Gastrocnemius medialis (tissue), 4 donors: Measurements from ENCODE around the gene AGAP9. TPM values are rescaled to one million over a fixed set of nuclear protein-coding genes. Genes with fewer than 3 reads are reported as not detected.
"Not testable (repeated sequence)": the region's sequence is repeated elsewhere in the genome, so short reads cannot be mapped to it uniquely, and the experiment has no call there.

Source experiments
- ATAC-seq, 2 donors: fragments of 150-250 bp; one replicate each; pipeline ENCODE4 v1.9.1; 2016
- DNase-seq, 2 donors: peaks; one replicate each; pipeline ENCODE4 v3.0.0-alpha.2; 2019
- H3K27ac ChIP-seq, 4 donors: fragments of 200-600 bp; sonication (generic); 1 replicate in 1 of 4; 2 replicates in 3 of 4; pipeline ENCODE4 v1.5.1; 2016 to 2018; ENCODE audit warnings: mild to moderate bottlenecking in 2 of 4, moderate library complexity in 1 of 4
- H3K27me3 ChIP-seq, 3 donors: fragments of 200-600 bp; sonication (generic) in 2 of 3; 1 replicate in 1 of 3; 2 replicates in 2 of 3; pipeline versions ENCODE4 v1.5.1 to v1.6.0; 2016 to 2019; ENCODE audit warnings: mild to moderate bottlenecking in 1 of 3, moderate library complexity in 1 of 3
- H3K36me3 ChIP-seq, 2 donors: fragments of 200-600 bp; sonication (generic) in 1 of 2; one replicate each; pipeline ENCODE4 v1.5.1; 2017 to 2018
- H3K4me1 ChIP-seq, 2 donors: fragments of 200-600 bp; sonication (generic) in 1 of 2; one replicate each; pipeline ENCODE4 v1.5.1; 2016 to 2017; ENCODE audit warnings: mild to moderate bottlenecking in 2 of 2
- H3K4me3 ChIP-seq, 4 donors: fragments of 200-600 bp; sonication (generic) in 3 of 4; 1 replicate in 1 of 4; 2 replicates in 3 of 4; pipeline ENCODE4 v1.5.1; 2016 to 2019; ENCODE audit warnings: mild to moderate bottlenecking in 2 of 4
- H3K9me3 ChIP-seq, 3 donors: fragments of 200-600 bp; sonication (generic) in 2 of 3; 1 replicate in 1 of 3; 2 replicates in 2 of 3; pipeline ENCODE4 v1.5.1; 2016 to 2019
- in situ Hi-C, 4 donors: fragments of 200-750 bp; cut with MboI; loops; one replicate each; pipeline versions ENCODE4 v1.15.0 to v1.8.0; 2017; ENCODE audit warnings: low sequenced_read_pairs in 4 of 4
- intact Hi-C: fragments of 100-400 bp; cut with DNase I; formaldehyde crosslinking; loops from one replicate; pipeline ENCODE4 v1.15.1; 2023; ENCODE audit warnings: low total_unique reads
- total RNA-seq, 4 donors: library from RNA; depleted of rRNA; stranded (reverse); fragments of >200 nt; gene quantifications; one replicate each; pipeline versions ENCODE4 v1.1.0 to v1.2.3, GENCODE V29; 2016

The AGAP9 gene
- total RNA-seq = 1 to 10 TPM in 3 of 4 donors, under 1 TPM in 1; 0.26 to 3.9 (median 1.1) TPM

DNA sequence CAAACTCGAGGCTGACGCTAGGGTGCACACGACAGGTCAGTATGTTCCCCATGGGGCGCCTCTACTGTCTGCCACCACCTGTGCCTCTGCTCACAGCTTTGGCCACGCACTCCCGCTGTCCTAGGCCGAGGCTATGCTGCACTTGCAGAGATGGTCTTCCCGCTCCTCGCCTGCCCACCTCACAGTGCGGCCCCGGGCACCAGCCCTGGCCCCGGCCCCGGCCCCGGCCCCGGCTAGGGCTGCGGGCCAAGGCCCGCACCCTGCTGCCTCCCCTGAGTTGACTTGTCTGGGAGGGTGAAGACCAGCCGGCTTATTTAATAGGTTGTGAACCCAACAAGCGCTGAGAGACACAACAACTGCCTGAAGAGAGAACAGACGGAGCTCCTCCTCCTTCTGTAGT is at the start of gene AGAP9:
TSS of gene AGAP9 (minus strand) at position 164 of the 400 bp plus-strand sequence. CDS start at position 52, 112 bp downstream.
- DNase-seq, H3K9me3 ChIP-seq, H3K4me1 ChIP-seq, ATAC-seq, H3K36me3 ChIP-seq, H3K4me3 ChIP-seq, H3K27me3 ChIP-seq, H3K27ac ChIP-seq, in situ Hi-C loops, intact Hi-C loops: not testable (repeated sequence)

DNA sequence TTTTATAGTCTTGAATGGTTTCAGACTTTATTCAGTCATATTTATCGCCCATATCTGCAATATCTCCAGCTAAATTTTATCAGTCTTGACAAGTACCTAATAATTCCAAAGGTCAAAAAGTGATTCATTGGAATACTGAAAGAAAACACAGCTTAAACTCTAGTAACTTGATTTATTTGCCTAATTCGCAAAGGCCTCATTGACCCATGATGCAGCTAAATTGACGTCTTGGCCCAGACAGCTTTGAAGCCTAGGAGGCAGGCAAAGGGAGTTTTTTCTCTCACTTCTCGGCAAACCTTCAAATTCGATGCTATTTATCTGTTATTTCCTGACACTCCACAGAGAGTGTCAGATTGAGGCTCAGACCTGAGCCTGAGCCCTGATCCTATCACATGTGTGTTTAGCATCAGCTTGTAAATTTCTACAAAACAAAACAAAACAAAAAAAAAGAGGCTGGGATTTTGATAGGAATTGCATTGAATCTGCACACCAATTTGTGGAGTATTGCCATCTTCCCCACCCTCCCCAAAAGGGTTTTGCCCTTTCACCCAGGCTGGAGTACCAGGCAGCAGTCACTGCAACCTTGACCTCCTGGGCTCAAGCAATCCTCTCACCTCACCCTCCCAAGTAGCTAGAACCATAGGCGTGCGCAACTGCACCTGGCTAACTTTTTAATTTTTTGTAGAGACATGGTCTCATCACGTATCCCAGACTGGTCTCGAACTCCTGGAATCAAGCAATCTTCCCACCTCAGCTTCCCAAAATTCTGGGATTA is 47.9 kb upstream of the AGAP9 start:
- intact Hi-C loops, H3K27me3 ChIP-seq, ATAC-seq, H3K4me3 ChIP-seq, H3K27ac ChIP-seq, DNase-seq, in situ Hi-C loops, H3K4me1 ChIP-seq, H3K36me3 ChIP-seq, H3K9me3 ChIP-seq: not testable (repeated sequence)

GRCh38 chr10:47566757-47567156 is 43.3 kb upstream of the AGAP9 start:
- H3K36me3 ChIP-seq, H3K9me3 ChIP-seq, H3K4me1 ChIP-seq, H3K4me3 ChIP-seq, H3K27ac ChIP-seq, intact Hi-C loops, in situ Hi-C loops, ATAC-seq, H3K27me3 ChIP-seq, DNase-seq: not testable (repeated sequence)

- H3K4me3 ChIP-seq, in situ Hi-C loops, H3K9me3 ChIP-seq, H3K27me3 ChIP-seq, H3K36me3 ChIP-seq, intact Hi-C loops, H3K27ac ChIP-seq, ATAC-seq, DNase-seq, H3K4me1 ChIP-seq: not testable (repeated sequence)
These were observed 42.8 kb upstream of the AGAP9 start for GRCh38 chr10:47566108-47566699.

- ATAC-seq = not testable (repeated sequence)
These were observed 42.1 kb upstream of the AGAP9 start for GRCh38 chr10:47565517-47565920.

GRCh38 chr10:47564953-47565352 is 41.5 kb upstream of the AGAP9 start:
- H3K4me1 ChIP-seq, intact Hi-C loops, H3K4me3 ChIP-seq, H3K36me3 ChIP-seq, H3K27ac ChIP-seq, ATAC-seq, H3K27me3 ChIP-seq, in situ Hi-C loops, H3K9me3 ChIP-seq, DNase-seq: not testable (repeated sequence)

More at GRCh38 chr10:47565517-47565920, 42.1 kb upstream of the AGAP9 start:
- in situ Hi-C loops, H3K27me3 ChIP-seq, H3K36me3 ChIP-seq, intact Hi-C loops, H3K4me1 ChIP-seq, H3K4me3 ChIP-seq, H3K27ac ChIP-seq, H3K9me3 ChIP-seq, DNase-seq: not testable (repeated sequence)

DNA sequence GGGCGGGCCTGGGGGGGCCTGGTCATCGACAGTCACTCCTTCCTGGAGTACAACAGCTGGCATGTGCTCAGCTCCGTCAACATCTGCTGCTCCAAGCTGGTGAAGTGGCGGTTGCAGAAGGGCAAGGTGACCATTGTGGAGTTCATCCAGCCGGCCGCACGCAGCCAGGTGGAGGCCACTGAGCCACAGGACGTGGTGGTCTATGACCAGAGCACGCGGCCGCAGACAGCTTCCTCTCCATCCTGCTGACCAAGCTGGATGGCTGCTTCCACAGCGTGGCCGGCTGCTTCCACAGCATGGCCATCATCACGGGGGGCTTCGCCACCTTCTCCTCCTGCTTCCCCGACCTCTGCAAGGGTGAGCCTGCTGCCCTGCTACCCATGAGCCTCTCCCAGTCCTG is 40.9 kb upstream of the AGAP9 start:
- DNase-seq, H3K27me3 ChIP-seq, H3K9me3 ChIP-seq, intact Hi-C loops, in situ Hi-C loops, ATAC-seq, H3K36me3 ChIP-seq, H3K4me3 ChIP-seq, H3K4me1 ChIP-seq, H3K27ac ChIP-seq: not testable (repeated sequence)

GRCh38 chr10:47560452-47560851 is 37.0 kb upstream of the AGAP9 start:
- in situ Hi-C loops, intact Hi-C loops, ATAC-seq, H3K4me3 ChIP-seq, H3K4me1 ChIP-seq, H3K27me3 ChIP-seq, H3K27ac ChIP-seq, H3K36me3 ChIP-seq, H3K9me3 ChIP-seq, DNase-seq: not testable (repeated sequence)

DNA sequence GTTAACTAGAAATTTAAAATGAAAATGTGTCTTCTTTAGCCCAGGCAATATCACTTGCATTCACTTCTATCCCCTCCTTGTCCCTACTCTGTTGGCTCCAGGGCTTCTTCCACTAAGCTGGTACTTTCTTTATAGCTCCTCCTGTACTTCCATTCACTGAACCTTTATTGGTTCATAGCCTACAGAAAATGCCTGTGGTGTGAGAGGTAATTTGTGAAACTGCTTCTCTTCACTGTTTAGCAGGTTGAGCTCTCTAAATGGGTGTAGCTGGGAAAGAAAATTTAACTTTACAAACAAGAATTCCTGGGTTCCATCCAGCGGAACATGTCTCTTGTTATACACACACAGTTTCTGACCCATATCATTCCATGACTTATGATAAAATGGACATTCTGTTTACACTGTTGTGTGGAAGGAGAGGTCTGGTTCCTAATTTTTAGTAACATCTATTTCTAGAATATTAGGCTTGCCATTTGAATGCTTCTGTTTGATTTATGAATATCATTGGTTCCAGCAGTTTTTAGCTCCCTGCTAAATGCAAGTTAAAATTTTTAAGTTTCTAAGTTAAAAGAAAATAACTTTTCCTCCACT is 36.4 kb upstream of the AGAP9 start:
- H3K36me3 ChIP-seq, in situ Hi-C loops, ATAC-seq, DNase-seq, H3K4me3 ChIP-seq, H3K9me3 ChIP-seq, intact Hi-C loops, H3K4me1 ChIP-seq, H3K27ac ChIP-seq, H3K27me3 ChIP-seq: not testable (repeated sequence)

- H3K27ac ChIP-seq = not testable (repeated sequence)
These were observed 34.7 kb upstream of the AGAP9 start for GRCh38 chr10:47558109-47558508.

GRCh38 chr10:47557616-47558015 is 34.2 kb upstream of the AGAP9 start:
- H3K4me1 ChIP-seq, H3K27ac ChIP-seq, H3K4me3 ChIP-seq, H3K36me3 ChIP-seq, in situ Hi-C loops, H3K27me3 ChIP-seq, ATAC-seq, H3K9me3 ChIP-seq, DNase-seq, intact Hi-C loops: not testable (repeated sequence)

More at GRCh38 chr10:47558109-47558508, 34.7 kb upstream of the AGAP9 start:
- in situ Hi-C loops, ATAC-seq, H3K9me3 ChIP-seq, DNase-seq, intact Hi-C loops, H3K27me3 ChIP-seq, H3K4me3 ChIP-seq, H3K36me3 ChIP-seq, H3K4me1 ChIP-seq: not testable (repeated sequence)

DNA sequence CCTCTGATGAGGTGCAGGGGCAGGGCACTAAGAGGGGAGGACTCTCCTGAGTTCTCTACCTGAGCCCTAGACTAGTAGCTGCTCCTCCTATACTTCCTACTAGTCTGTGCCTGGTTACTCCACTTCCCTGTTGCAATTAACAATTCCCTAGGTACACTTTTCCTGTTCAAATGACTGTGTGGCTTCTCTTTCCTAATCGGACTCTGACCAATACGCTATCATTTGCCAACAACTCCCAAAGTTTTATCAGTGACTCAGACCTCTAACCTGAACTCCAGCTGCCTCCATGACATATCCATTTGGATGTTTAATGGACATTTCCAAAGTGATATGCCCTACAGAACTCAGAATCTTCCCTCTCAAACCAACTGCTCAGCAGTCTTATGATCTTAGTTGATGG is 31.9 kb upstream of the AGAP9 start:
- H3K27ac ChIP-seq, DNase-seq, in situ Hi-C loops, H3K27me3 ChIP-seq, ATAC-seq, H3K9me3 ChIP-seq, H3K4me3 ChIP-seq, H3K4me1 ChIP-seq, intact Hi-C loops, H3K36me3 ChIP-seq: not testable (repeated sequence)
